RWPE2 (cell line): ENCODE results near the gene STK35.

ENCODE experiments used
- ATAC-seq: fragments of 200-7000 bp; cut with Tn5 transposase; 3 replicates; pipeline ENCODE4 v1.9.1; 2021; ENCODE audit warnings: low read depth
- DNase-seq: peaks from one replicate; pipeline ENCODE4 v3.0.0-alpha.2; 2020; ENCODE audit warnings: low spot score
- H3K27ac ChIP-seq: fragments of 450-650 bp; 2 replicates; pipeline ENCODE4 v1.5.1; 2017; ENCODE audit warnings: mild to moderate bottlenecking; ENCODE audit not compliant: poor library complexity, severe bottlenecking
- H3K27me3 ChIP-seq: fragments of 250-450 bp; sonication (Bioruptor Pico); 2 replicates; pipeline ENCODE4 v1.5.1; 2021; ENCODE audit warnings: mild to moderate bottlenecking, moderate library complexity; ENCODE audit not compliant: insufficient read depth, poor library complexity, severe bottlenecking
- H3K36me3 ChIP-seq: fragments of 250-450 bp; sonication (Bioruptor Pico); 2 replicates; pipeline ENCODE4 v1.5.1; 2020; ENCODE audit warnings: low read depth, mild to moderate bottlenecking, moderate library complexity
- H3K4me1 ChIP-seq: fragments of 250-450 bp; sonication (Bioruptor Pico); 2 replicates; pipeline ENCODE4 v1.5.1; 2021; ENCODE audit warnings: mild to moderate bottlenecking, moderate library complexity; ENCODE audit not compliant: insufficient read depth, poor library complexity, severe bottlenecking
- H3K4me3 ChIP-seq: fragments of 250-450 bp; sonication (Bioruptor Pico); 2 replicates; pipeline ENCODE4 v1.5.1; 2021; ENCODE audit warnings: mild to moderate bottlenecking, moderate library complexity; ENCODE audit not compliant: severe bottlenecking
- H3K9me3 ChIP-seq: fragments of 250-450 bp; sonication (Bioruptor Pico); 2 replicates; pipeline ENCODE4 v1.5.1; 2021; ENCODE audit warnings: mild to moderate bottlenecking, moderate library complexity; ENCODE audit not compliant: severe bottlenecking
- TF ChIP-seq, protein P1 (sequence below): fragments of 450-650 bp; IDR thresholded peaks from one replicate; pipeline ENCODE4 v1.5.1; 2017; ENCODE audit warnings: mild to moderate bottlenecking, moderate library complexity; ENCODE audit not compliant: poor library complexity, severe bottlenecking

STK35 gene

GRCh38 chr20:2116170-2116940, 14.7 kb downstream of the STK35 start:
- DNase-seq (no peak), ATAC-seq (no peak)
- Histone ChIP-seq H3K9me3 (no peaks in the 10 kb centered on the region), H3K27me3 (no peaks in the 10 kb centered on the region), H3K36me3 (peaks cover 58% of the 10 kb centered on the region), H3K4me3 (no peak overlapping the region), H3K4me1 (peaks cover 9% of the 10 kb centered on the region), H3K27ac (no peak overlapping the region)
- TF ChIP-seq, protein P1, sequence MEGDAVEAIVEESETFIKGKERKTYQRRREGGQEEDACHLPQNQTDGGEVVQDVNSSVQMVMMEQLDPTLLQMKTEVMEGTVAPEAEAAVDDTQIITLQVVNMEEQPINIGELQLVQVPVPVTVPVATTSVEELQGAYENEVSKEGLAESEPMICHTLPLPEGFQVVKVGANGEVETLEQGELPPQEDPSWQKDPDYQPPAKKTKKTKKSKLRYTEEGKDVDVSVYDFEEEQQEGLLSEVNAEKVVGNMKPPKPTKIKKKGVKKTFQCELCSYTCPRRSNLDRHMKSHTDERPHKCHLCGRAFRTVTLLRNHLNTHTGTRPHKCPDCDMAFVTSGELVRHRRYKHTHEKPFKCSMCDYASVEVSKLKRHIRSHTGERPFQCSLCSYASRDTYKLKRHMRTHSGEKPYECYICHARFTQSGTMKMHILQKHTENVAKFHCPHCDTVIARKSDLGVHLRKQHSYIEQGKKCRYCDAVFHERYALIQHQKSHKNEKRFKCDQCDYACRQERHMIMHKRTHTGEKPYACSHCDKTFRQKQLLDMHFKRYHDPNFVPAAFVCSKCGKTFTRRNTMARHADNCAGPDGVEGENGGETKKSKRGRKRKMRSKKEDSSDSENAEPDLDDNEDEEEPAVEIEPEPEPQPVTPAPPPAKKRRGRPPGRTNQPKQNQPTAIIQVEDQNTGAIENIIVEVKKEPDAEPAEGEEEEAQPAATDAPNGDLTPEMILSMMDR = no peak

GRCh38 chr20:2118783-2119182, 17.2 kb downstream of the STK35 start:
- TF ChIP-seq, protein P1 = no peak
- H3K4me1 ChIP-seq = peaks cover 9% of the 10 kb centered on the region
- no peak overlapping the region for H3K27ac ChIP-seq
- no peaks in the 10 kb centered on the region for H3K9me3 ChIP-seq
- H3K27me3 ChIP-seq = no peaks in the 10 kb centered on the region
- peak; percentile 87 for ATAC-seq
- peaks cover 50% of the 10 kb centered on the region for H3K36me3 ChIP-seq
- no peak for DNase-seq
- H3K4me3 ChIP-seq = no peak overlapping the region

GRCh38 chr20:2122936-2123335, 21.3 kb downstream of the STK35 start:
- H3K4me1 ChIP-seq = peaks cover 5% of the 10 kb centered on the region
- ATAC-seq = no peak
- no peaks in the 10 kb centered on the region for H3K9me3 ChIP-seq
- H3K4me3 ChIP-seq = no peak overlapping the region
- H3K27me3 ChIP-seq = no peaks in the 10 kb centered on the region
- H3K36me3 ChIP-seq = peaks cover 30% of the 10 kb centered on the region
- H3K27ac ChIP-seq = no peak overlapping the region
- no peak for DNase-seq
- TF ChIP-seq, protein P1 = no peak

DNA sequence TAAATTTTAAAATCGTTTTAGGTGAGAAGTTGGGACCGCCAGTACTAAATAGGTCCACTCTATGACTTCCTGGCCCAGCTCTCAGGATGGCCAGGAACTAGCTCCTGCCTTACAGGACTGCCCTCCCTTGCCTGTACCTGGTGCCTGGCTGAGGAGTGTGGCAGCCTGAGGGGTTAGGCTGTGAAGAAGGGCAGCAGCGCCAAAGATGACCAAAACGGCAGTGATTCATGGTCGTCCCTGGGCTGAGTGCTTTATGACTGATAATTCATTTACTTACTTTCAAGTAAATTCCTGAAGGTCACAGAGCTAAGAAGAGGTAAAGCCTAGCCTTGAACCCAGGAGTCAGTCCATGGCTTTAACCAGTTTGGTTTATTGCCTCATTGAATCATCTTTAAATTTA, 22.1 kb downstream of the STK35 start:
- ATAC-seq = no peak
- TF ChIP-seq, protein P1 = no peak

DNA sequence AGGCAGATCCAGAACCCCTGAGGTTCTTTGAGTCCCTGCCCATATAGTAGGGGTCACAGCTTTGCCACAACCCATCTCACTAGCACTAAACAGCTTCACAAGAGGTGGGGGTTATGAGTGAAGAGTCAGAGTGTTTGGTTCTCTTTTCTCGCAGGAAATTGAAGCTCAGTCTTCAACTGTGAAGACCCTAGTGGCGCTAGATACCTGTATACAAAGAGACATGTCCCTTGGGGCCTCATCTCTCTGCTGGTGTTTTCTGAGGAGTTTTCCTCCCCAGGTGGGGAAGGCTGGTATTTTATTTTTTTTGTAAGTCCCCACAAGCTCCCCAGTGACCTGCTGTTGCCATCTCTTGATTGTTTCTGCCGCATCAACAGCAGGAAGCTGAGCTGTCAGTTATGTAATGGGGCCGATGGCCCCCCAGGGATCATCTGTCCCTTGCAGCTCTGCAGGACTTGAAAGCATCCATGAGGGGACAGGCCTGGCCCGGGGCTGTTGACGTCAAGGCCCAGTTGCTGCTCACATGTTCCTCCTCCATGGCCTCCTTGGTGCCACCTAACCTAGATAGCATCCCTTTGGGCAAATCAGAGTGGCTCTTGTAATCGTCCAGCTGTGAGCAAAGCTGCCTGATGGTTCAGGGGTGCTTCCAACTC, 23.1 kb downstream of the STK35 start:
- Histone ChIP-seq H3K36me3 (peaks cover 17% of the 10 kb centered on the region), H3K9me3 (no peaks in the 10 kb centered on the region), H3K27me3 (no peaks in the 10 kb centered on the region), H3K4me1 (no peaks in the 10 kb centered on the region), H3K4me3 (no peak overlapping the region), H3K27ac (no peak overlapping the region)
- DNase-seq (no peak), ATAC-seq (no peak)
- TF ChIP-seq, protein P1 = no peak

More for the DNA sequence above, 22.1 kb downstream of the STK35 start:
- no peaks in the 10 kb centered on the region for H3K27me3 ChIP-seq
- no peaks in the 10 kb centered on the region for H3K9me3 ChIP-seq
- peaks cover 23% of the 10 kb centered on the region for H3K36me3 ChIP-seq
- H3K27ac ChIP-seq = no peak overlapping the region
- no peaks in the 10 kb centered on the region for H3K4me1 ChIP-seq
- no peak overlapping the region for H3K4me3 ChIP-seq
- DNase-seq = no peak
